ENCODE measurements around the gene S100A5. TPM values are rescaled to one million over a fixed set of nuclear protein-coding genes. Genes with fewer than 3 reads are reported as not detected.
A peak's percentile ranks its signal among the peaks of the same experiment; 100 is the strongest.
"Not testable (repeated sequence)": the region's sequence is repeated elsewhere in the genome, so short reads cannot be mapped to it uniquely, and the experiment has no call there.

Gene S100A5
- total and polyA plus RNA-seq, 8 donors: not detected

GRCh38 chr1:153531638-153532037 is 9.1 kb downstream of the S100A5 start:
- Histone ChIP-seq H3K27ac (no peak overlapping the region), H3K4me1 (no peaks in the 10 kb centered on the region), H3K4me3 (no peak overlapping the region), H3K27me3 (no peaks in the 10 kb centered on the region), H3K36me3 (no peaks in the 10 kb centered on the region), H3K9me3 (no peaks in the 10 kb centered on the region)
- FAIRE-seq (no peak), ATAC-seq (no peak), DNase-seq (no peak)
- 83 to 90% methylated on average over 3 of the region's 3 CpGs for WGBS, 2 donors
- TF ChIP-seq CTCF (IDR thresholded peaks at IDR 0.05): no peak
- intact Hi-C loops (cut with DNase I): no loop called here

- DNase-seq (no peak), FAIRE-seq (no peak), ATAC-seq (no peak)
- intact Hi-C loops (cut with DNase I): no loop called here
- Histone ChIP-seq H3K27ac (no peak overlapping the region), H3K4me3 (no peak overlapping the region), H3K4me1 (no peaks in the 10 kb centered on the region), H3K36me3 (no peaks in the 10 kb centered on the region), H3K27me3 (no peaks in the 10 kb centered on the region), H3K9me3 (no peaks in the 10 kb centered on the region)
- no peak for TF ChIP-seq CTCF (IDR thresholded peaks at IDR 0.05)
- 85 to 88% methylated on average over 5 of the region's 5 CpGs for WGBS, 2 donors
Observed at GRCh38 chr1:153527683-153528040, 13.1 kb downstream of the S100A5 start.

- no peaks in the 10 kb centered on the region for H3K36me3 ChIP-seq
- no peaks in the 10 kb centered on the region for H3K4me1 ChIP-seq
- no peak overlapping the region for H3K4me3 ChIP-seq
- 82 to 86% methylated on average over 8 of the region's 8 CpGs for WGBS, 2 donors
- no peaks in the 10 kb centered on the region for H3K9me3 ChIP-seq
- intact Hi-C loops (cut with DNase I): no loop called here
- no peak for TF ChIP-seq CTCF (IDR thresholded peaks at IDR 0.05)
- DNase-seq (no peak), ATAC-seq (peak in 1 of 4 donors; percentile 18), FAIRE-seq (no peak)
- no peak overlapping the region for H3K27ac ChIP-seq
- H3K27me3 ChIP-seq: no peaks in the 10 kb centered on the region
Observed at GRCh38 chr1:153527023-153527682, 13.6 kb downstream of the S100A5 start.

- no peak for FAIRE-seq
- no peak for TF ChIP-seq CTCF (IDR thresholded peaks at IDR 0.05)
- 20 to 22% methylated on average over 8 of the region's 8 CpGs for WGBS, 2 donors
- DNase-seq: no peak
- H3K36me3 ChIP-seq: no peaks in the 10 kb centered on the region
- no peaks in the 10 kb centered on the region for H3K9me3 ChIP-seq
- peak in 3 of 4 donors; percentile 21 to 38 (median 35) for ATAC-seq
- H3K27me3 ChIP-seq: no peaks in the 10 kb centered on the region
- H3K4me1 ChIP-seq: no peaks in the 10 kb centered on the region
- intact Hi-C loops (cut with DNase I): no loop called here
- no peak overlapping the region for H3K27ac ChIP-seq
- no peak overlapping the region for H3K4me3 ChIP-seq
Observed at GRCh38 chr1:153526132-153526543, 14.6 kb downstream of the S100A5 start.

GRCh38 chr1:153525088-153525728 is 15.5 kb downstream of the S100A5 start:
- 54 to 56% methylated on average over 3 of the region's 3 CpGs for WGBS, 2 donors
- no peak overlapping the region for H3K27ac ChIP-seq
- no peaks in the 10 kb centered on the region for H3K9me3 ChIP-seq
- no peaks in the 10 kb centered on the region for H3K27me3 ChIP-seq
- peaks cover 0 to 5% (median 0%) of the 10 kb centered on the region in 3 donors for H3K4me1 ChIP-seq
- DNase-seq (no peak), ATAC-seq (peak in 3 of 4 donors; percentile 24 to 48 (median 41)), FAIRE-seq (no peak)
- no peak overlapping the region for H3K4me3 ChIP-seq
- TF ChIP-seq CTCF (IDR thresholded peaks at IDR 0.05): no peak
- H3K36me3 ChIP-seq: no peaks in the 10 kb centered on the region
- intact Hi-C loops (cut with DNase I): no loop called here

GRCh38 chr1:153522353-153523048 is 18.2 kb downstream of the S100A5 start:
- not testable (repeated sequence) for FAIRE-seq

GRCh38 chr1:153521808-153522207 is 18.9 kb downstream of the S100A5 start:
- H3K4me3 ChIP-seq; intact Hi-C loops (cut with DNase I); H3K27me3 ChIP-seq; FAIRE-seq; H3K36me3 ChIP-seq; H3K27ac ChIP-seq; H3K4me1 ChIP-seq; H3K9me3 ChIP-seq; ATAC-seq; DNase-seq: not testable (repeated sequence)
- WGBS, 2 donors: 95 to 98% methylated on average over 31 to 37 of the region's 37 CpGs

More at GRCh38 chr1:153522353-153523048, 18.2 kb downstream of the S100A5 start:
- H3K27ac ChIP-seq; H3K4me1 ChIP-seq; DNase-seq; H3K4me3 ChIP-seq; intact Hi-C loops (cut with DNase I); H3K36me3 ChIP-seq; H3K9me3 ChIP-seq; ATAC-seq; H3K27me3 ChIP-seq: not testable (repeated sequence)
- 69 to 80% methylated on average over 13 to 14 of the region's 14 CpGs for WGBS, 2 donors
